ENCODE data around the gene ITGB4.

Gene ITGB4

DNA sequence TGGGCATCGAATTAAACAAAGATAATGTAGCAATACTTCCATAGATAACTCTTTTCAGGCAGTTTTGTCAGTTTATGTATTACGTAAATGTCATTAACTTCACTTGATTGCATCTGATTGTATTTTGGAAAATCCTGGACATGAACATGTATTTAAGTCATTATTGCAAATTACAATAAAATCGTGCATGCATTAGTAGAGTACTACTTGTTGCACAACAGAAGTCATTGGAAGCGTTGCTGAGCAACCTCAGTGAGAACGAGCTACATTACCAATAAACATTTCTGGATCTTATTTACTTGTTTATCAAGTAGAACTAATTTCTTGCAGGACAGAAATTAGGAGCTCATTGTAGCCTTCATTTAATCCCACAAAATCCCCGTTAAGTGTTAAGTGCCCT, 70.0 kb downstream of the ITGB4 start:
- no peak for DNase-seq (ENCODE audit: low read depth in 2 of 2)

- no peak for DNase-seq (ENCODE audit: low read depth in 2 of 2)
These were observed 72.2 kb downstream of the ITGB4 start for GRCh38 chr17:75793460-75793859.

GRCh38 chr17:75795820-75796607, 74.8 kb downstream of the ITGB4 start:
- DNase-seq (ENCODE audit: low read depth in 2 of 2): no peak

DNA sequence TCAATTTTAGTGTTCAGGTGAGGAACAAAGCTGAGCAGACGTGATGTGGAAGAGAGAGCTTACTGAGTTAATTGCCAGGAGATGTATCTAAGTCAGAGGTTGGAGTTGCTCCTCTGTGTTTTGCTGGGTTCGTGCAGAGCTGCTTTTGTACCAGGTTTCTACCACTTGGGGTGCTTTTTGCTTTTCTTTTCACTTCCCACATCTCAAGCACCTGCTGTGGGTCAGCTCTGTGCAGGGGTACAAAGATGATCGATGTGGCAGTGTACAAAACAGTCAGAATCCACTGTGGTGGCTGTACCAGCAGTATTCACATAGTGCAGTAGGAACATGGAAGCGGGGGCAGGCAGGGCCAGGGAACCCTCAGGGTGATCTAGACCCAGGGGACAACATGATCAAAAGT, 78.1 kb downstream of the ITGB4 start:
- no peak for DNase-seq (ENCODE audit: low read depth in 2 of 2)

DNA sequence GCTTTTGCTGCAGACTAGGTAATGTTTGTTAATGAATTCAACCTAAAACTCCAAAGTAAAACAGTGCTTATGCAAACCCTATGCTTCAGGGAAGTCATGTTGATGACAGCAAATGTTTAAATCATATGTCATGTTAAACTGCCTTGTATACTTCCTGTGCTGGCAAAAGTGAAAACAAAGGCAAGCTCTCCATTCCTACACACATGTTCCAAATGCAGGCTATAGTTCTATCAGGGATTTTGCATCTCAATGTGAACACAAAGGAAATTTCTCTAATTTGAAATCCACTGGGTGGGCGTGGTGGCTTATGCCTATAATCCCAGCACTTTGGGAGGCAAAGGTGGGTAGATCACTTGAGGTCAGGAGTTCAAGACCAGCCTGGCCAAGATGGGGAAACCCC, 82.6 kb downstream of the ITGB4 start:
- DNase-seq (ENCODE audit: low read depth in 2 of 2): no peak

DNA sequence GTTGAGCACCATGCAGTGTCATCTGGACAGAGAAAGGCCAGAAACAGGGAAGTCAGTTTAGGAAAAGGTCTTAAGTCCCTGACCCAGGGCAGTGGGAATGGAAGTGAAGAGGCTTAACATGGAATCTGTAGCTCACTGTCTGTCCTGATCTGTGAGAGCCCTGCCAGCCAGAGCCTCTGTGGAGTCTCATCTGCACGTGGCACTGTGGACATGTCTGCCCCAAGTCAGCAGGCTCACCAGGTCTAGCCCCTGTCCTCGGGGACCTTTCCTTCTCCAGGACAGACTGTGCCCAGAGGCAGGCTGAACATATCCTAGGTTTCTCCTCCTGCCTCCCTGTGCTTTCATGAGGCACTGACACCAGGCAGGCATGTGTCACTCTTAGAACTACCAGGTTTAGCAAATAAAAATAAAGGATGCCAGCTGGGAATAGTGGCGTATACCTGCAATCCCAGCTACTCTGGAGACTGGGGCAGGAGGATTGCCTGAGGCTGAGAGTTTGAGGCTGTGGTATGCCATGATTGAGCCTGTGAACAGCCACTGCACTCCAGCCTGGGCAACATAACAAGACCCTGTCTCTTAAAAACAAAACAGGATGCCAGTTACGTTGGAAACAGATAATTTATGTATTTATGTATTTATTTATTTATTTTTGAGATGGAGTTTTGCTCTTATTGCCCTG, 85.7 kb downstream of the ITGB4 start:
- no peak for DNase-seq (ENCODE audit: low read depth in 2 of 2)
